GM12891 (cell line): Measurements from ENCODE around the gene SIDT2.

Experiments
- POLR2A ChIP-seq: IDR thresholded peaks from 2 replicates; pipeline ENCODE4 v1.6.1; 2011; ENCODE audit warnings: low read depth, low read length, control low read depth
- POLR2AphosphoS5 ChIP-seq: IDR thresholded peaks from 2 replicates; pipeline ENCODE4 v1.6.1; 2011; ENCODE audit warnings: low read depth, low read length, control low read depth
- POU2F2 ChIP-seq: IDR thresholded peaks from 2 replicates; pipeline ENCODE4 v1.6.1; 2011; ENCODE audit warnings: low read depth, mild to moderate bottlenecking, control low read depth, low read length, moderate library complexity
- SPI1 ChIP-seq: IDR thresholded peaks from 2 replicates; pipeline ENCODE4 v1.6.1; 2011; ENCODE audit warnings: low read depth, low read length, control low read depth
- TAF1 ChIP-seq: IDR thresholded peaks from 2 replicates; pipeline ENCODE4 v1.6.1; 2011; ENCODE audit warnings: low read depth, low read length, control low read depth

DNA sequence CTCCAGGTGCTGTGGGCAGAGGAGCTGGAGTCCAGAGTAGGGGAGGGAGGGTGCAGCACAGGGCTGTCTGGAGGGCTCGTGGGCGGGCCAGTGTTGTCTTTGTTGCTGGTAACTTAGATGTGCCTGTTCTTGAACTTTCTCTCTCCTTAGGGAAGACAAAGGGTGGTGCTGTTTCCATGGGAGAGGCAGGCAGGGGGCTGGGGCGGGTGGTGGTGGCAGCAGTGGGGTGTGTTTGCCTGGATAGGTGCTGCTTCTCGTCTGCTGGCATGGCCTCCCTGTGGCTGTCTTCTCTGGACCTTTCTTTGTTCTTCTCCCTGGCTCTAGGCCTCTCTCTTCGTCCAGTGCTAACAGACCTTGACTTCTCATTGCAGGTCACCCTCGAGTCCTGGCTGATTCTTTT is 8.5 kb downstream of the SIDT2 start:
- TF ChIP-seq POLR2A: no peak
- no peak for TF ChIP-seq POLR2AphosphoS5
- TF ChIP-seq POU2F2: no peak
- TF ChIP-seq TAF1: no peak
- no peak for TF ChIP-seq SPI1
